Kidney (tissue), 14 donors: Measurements from ENCODE around the gene TTC7B. TPM values are rescaled to one million over a fixed set of nuclear protein-coding genes. Genes with fewer than 3 reads are reported as not detected.

Experiments used
- DNase-seq, 5 donors: peaks; one replicate each; pipeline ENCODE4 v3.0.0-alpha.2; 2013 to 2020
- FAIRE-seq: peaks from 2 replicates; lab custom pipeline; 2012; peaks lifted over from hg19 to GRCh38; lab: Jason Lieb, UNC
- H3K27ac ChIP-seq, 2 donors: one replicate each; pipeline ENCODE4 v1.7.0; 2013; ENCODE audit warnings: low read depth in 2 of 2, low read length in 2 of 2, inconsistent platforms in 1 of 2
- H3K27me3 ChIP-seq: one replicate; pipeline ENCODE4 v1.7.1; 2013; ENCODE audit warnings: low read length, inconsistent platforms; ENCODE audit not compliant: control insufficient read depth, insufficient read depth
- H3K36me3 ChIP-seq, 3 donors: one replicate each; pipeline versions ENCODE4 v1.7.0 to v1.7.1; 2013; ENCODE audit warnings: low read length in 3 of 3, control low read depth in 1 of 3, inconsistent platforms in 1 of 3; ENCODE audit not compliant: insufficient read depth in 3 of 3, control insufficient read depth in 2 of 3
- H3K4me1 ChIP-seq, 3 donors: one replicate each; pipeline versions ENCODE4 v1.7.0 to v1.7.1; 2013; ENCODE audit warnings: low read length in 3 of 3, inconsistent platforms in 1 of 3, low read depth in 1 of 3; ENCODE audit not compliant: control insufficient read depth in 2 of 3, insufficient read depth in 2 of 3
- H3K4me3 ChIP-seq, 3 donors: one replicate each; pipeline versions ENCODE4 v1.7.0 to v1.8.1; 2013; ENCODE audit warnings: low read length in 3 of 3, control low read depth in 1 of 3, inconsistent platforms in 1 of 3
- H3K9ac ChIP-seq, 3 donors: one replicate each; pipeline versions ENCODE4 v1.7.0 to v1.7.1; 2013; ENCODE audit warnings: low read length in 3 of 3, control low read depth in 1 of 3, inconsistent platforms in 1 of 3
- H3K9me3 ChIP-seq, 3 donors: one replicate each; pipeline versions ENCODE4 v1.7.0 to v1.7.1; 2013; ENCODE audit warnings: low read length in 3 of 3, control low read depth in 1 of 3, inconsistent platforms in 1 of 3; ENCODE audit not compliant: control insufficient read depth in 2 of 3, insufficient read depth in 1 of 3
- intact Hi-C: fragments of 100-400 bp; cut with DNase I; formaldehyde crosslinking; loops from one replicate; pipeline ENCODE4 v1.11.1; 2022
- polyA plus RNA-seq: library from polyadenylated mRNA; stranded (reverse); fragments of 350-450 nt; fragmentation: Illumina TruSeq; extraction: RNeasy Lipid Tissue Mini Kit (QIAGEN cat#74804); gene quantifications from one replicate; pipeline ENCODE4 v1.2.3, GENCODE V29; 2014; ENCODE audit warnings: low read depth, low replicate concordance; ENCODE audit not compliant: insufficient read depth
- total RNA-seq: library from RNA; stranded (reverse); fragmentation: NEBNext Ultra II Directional; extraction: Animal tissue kit (Norgen Biotek cat#: 25700); gene quantifications from one replicate; pipeline ENCODE4 v1.2.1, GENCODE V29; 2021
- TF ChIP-seq, protein P1 (sequence below): IDR thresholded peaks from 3 replicates; pipeline ENCODE4 v1.5.1; 2012; ENCODE audit warnings: mild to moderate bottlenecking, moderate library complexity, borderline replicate concordance; ENCODE audit not compliant: insufficient read depth; ENCODE audit errors: extremely low read depth
- donor health status: control.
- donor health status: control.
- donor health status: control.
- donor health status: control.
- donor health status: control.
- donor health status: DM: yes; HTN: yes; CAD: no.
- donor health status: Normal renal cell carcinoma (clear cell type).

Gene TTC7B
- total and polyA plus RNA-seq, 2 donors from 2014 or later, result 23.4 to 48.3 TPM

DNA sequence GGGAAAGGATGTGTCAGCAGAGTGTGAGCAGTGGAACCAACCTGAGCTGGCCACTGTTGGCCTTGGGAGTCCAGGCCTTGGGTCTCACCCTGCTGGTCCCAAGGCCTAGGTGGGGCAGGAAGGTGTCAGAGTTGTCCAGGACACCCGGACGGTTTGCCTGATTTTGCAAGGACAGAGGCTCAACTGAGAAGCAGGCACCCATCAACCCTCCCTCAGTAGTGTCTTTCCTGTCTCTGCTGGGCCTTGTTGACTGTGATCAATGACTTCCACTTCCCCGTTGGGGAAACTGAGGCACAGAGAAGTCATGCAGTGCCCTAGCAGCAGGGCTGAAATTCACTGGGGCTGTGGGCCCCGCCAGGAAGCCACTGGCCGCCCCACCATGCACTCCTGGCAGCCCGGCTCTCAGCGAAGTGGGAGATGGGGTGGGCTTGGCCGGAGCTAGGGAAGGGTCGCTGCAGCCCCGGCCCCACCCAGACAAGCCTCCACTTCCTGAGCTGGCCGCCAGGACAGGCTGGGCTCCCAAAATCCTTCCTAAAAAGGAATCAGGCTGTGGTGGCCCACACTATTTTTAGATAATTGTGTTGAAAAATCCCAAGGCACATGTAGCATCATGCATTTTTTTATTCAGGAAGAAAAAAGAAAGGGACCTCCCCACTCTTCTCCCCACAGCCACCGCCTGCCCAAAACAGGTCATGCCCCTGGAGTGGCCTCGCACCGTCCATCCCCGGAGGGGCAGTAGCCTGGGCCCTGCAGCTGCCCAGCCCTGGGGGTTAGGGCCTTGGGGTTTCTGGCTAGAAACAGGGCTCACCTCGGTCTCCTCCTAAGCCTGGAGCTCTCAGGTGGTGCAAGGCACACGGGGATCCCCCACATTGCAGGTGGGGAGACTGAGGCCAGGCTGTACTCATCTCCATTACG is 292.0 kb downstream of the TTC7B start:
- Histone ChIP-seq H3K9ac (no peak overlapping the region), H3K36me3 (no peaks in the 10 kb centered on the region), H3K27me3 (no peaks in the 10 kb centered on the region), H3K4me3 (no peak overlapping the region), H3K27ac (no peak overlapping the region), H3K4me1 (peaks cover 0 to 11% (median 10%) of the 10 kb centered on the region in 3 donors), H3K9me3 (no peaks in the 10 kb centered on the region)
- intact Hi-C loops, result no loop called here
- TF ChIP-seq, protein P1, sequence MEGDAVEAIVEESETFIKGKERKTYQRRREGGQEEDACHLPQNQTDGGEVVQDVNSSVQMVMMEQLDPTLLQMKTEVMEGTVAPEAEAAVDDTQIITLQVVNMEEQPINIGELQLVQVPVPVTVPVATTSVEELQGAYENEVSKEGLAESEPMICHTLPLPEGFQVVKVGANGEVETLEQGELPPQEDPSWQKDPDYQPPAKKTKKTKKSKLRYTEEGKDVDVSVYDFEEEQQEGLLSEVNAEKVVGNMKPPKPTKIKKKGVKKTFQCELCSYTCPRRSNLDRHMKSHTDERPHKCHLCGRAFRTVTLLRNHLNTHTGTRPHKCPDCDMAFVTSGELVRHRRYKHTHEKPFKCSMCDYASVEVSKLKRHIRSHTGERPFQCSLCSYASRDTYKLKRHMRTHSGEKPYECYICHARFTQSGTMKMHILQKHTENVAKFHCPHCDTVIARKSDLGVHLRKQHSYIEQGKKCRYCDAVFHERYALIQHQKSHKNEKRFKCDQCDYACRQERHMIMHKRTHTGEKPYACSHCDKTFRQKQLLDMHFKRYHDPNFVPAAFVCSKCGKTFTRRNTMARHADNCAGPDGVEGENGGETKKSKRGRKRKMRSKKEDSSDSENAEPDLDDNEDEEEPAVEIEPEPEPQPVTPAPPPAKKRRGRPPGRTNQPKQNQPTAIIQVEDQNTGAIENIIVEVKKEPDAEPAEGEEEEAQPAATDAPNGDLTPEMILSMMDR, result no peak
- DNase-seq (peak in 1 of 5 donors; percentile 48), FAIRE-seq (no peak)

DNA sequence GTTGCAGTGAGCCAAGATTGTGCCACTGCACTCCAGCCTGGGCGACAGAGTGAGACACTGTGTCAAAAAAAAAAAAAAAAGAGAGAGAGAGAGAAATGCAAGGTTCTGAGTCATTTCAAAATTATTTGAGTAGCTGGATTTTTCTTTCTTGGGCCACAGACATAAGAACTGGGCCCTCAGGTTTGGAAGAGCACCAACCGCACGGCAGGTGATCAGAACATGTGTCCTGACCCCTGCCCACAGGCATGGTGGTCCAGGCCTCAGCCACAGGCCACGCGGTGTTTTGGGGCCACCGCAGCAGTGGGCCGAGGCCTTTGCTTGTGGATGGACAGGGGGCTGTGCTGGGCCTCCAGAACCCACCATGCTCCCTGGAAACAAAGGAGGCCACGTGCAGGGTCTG is 292.7 kb downstream of the TTC7B start:
- DNase-seq, result peak in 1 of 5 donors; percentile 39
- peaks cover 0 to 13% (median 10%) of the 10 kb centered on the region in 3 donors for H3K4me1 ChIP-seq
- intact Hi-C loops, result no loop called here
- FAIRE-seq, result no peak
- no peak overlapping the region for H3K27ac ChIP-seq
- TF ChIP-seq, protein P1, result no peak
- no peaks in the 10 kb centered on the region for H3K27me3 ChIP-seq
- H3K36me3 ChIP-seq, result no peaks in the 10 kb centered on the region
- no peak overlapping the region for H3K4me3 ChIP-seq
- no peak overlapping the region for H3K9ac ChIP-seq
- H3K9me3 ChIP-seq, result no peaks in the 10 kb centered on the region

DNA sequence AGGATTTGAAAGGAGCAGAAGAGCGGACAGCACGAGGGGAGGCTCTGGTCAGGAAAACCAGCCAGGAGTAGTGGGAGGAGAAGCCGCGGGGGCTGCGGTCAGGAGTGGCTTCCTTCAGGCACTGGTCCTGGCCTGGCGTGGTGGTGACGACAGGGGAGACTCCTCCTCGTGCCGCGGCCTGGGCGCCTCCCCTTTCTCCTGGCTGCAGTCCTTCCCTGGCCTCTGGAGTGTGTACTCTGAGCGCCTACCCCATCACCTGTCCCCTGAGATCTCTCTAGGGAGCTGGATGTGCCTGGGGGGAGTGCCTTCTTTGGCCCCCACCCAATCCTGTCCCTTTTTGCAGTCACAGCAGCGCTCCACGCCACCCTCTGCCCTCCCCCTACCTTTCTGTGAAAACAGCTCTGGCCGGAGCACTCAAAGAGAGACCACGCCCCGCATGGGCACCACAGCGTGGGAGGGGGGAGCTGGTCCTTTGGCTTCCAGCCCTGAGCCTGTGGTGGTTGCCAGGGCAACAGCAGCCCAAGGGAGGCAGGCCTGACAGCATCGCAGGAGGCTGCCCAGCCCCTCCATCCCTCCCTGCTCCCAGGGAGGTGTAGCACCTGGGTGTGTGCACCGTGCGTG is 293.5 kb downstream of the TTC7B start:
- Histone ChIP-seq H3K4me1 (peaks cover 0 to 13% (median 10%) of the 10 kb centered on the region in 3 donors), H3K36me3 (no peaks in the 10 kb centered on the region), H3K4me3 (no peak overlapping the region), H3K9ac (no peak overlapping the region), H3K27ac (no peak overlapping the region), H3K27me3 (no peaks in the 10 kb centered on the region), H3K9me3 (no peaks in the 10 kb centered on the region)
- FAIRE-seq (no peak), DNase-seq (peak; percentile 62 to 84 (median 78))
- TF ChIP-seq, protein P1, result no peak
- intact Hi-C loops, result no loop called here
